GM12891 (cell line): ENCODE results near the gene BCO1.

Source experiments
- POLR2A ChIP-seq: IDR thresholded peaks from 2 replicates; pipeline ENCODE4 v1.6.1; 2011; ENCODE audit warnings: low read depth, low read length, control low read depth
- POLR2AphosphoS5 ChIP-seq: IDR thresholded peaks from 2 replicates; pipeline ENCODE4 v1.6.1; 2011; ENCODE audit warnings: low read depth, low read length, control low read depth
- SPI1 ChIP-seq: IDR thresholded peaks from 2 replicates; pipeline ENCODE4 v1.6.1; 2011; ENCODE audit warnings: low read depth, low read length, control low read depth
- TAF1 ChIP-seq: IDR thresholded peaks from 2 replicates; pipeline ENCODE4 v1.6.1; 2011; ENCODE audit warnings: low read depth, low read length, control low read depth

DNA sequence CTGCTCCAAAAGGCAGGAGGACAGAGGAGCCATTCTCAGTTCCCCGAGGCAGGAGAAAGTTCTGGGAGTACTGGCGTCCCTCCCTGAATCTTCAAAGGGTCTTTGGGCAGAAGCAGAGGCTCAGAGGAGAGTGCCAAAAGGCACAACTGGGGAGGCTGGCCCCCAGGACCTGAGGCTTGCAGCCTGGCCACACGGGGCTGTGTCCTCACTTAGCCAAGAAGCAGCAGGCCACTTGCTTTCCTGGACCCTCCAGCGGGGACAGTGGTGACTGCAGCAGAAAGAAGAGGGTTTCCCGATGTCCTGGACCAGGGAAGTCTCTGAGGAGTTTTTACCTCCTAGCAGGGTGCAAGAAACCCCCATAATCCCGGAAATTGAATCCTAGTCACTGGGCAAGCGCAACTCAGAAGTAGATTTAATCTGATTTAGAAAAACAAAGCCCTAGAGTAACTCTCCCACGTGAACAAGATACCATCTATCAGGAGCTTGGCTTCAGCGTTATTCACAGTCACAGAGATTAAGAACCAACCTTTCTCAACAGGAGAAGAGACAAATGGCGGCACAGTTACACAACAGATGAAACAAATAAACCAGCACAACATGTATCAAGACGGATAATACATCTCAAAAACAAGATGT is 25.5 kb upstream of the BCO1 start:
- no peak for TF ChIP-seq POLR2A
- TF ChIP-seq SPI1, result no peak
- no peak for TF ChIP-seq POLR2AphosphoS5
- TF ChIP-seq TAF1, result no peak
